Loucy (cell line): ENCODE results near the gene BICD1.

Experiments
- EZH2phosphoT487 ChIP-seq: fragments of 200-600 bp; IDR thresholded peaks from 2 replicates; pipeline ENCODE4 v1.6.1; 2018; ENCODE audit warnings: antibody characterized with exemption, mild to moderate bottlenecking, moderate library complexity, borderline replicate concordance
- TF ChIP-seq, protein P1 (sequence below): fragments of 200-600 bp; sonication (generic); conservative IDR thresholded peaks from 2 replicates; pipeline ENCODE4 v1.5.1; 2014; ENCODE audit warnings: mild to moderate bottlenecking, antibody characterized with exemption, low read length

- TF ChIP-seq, protein P1, sequence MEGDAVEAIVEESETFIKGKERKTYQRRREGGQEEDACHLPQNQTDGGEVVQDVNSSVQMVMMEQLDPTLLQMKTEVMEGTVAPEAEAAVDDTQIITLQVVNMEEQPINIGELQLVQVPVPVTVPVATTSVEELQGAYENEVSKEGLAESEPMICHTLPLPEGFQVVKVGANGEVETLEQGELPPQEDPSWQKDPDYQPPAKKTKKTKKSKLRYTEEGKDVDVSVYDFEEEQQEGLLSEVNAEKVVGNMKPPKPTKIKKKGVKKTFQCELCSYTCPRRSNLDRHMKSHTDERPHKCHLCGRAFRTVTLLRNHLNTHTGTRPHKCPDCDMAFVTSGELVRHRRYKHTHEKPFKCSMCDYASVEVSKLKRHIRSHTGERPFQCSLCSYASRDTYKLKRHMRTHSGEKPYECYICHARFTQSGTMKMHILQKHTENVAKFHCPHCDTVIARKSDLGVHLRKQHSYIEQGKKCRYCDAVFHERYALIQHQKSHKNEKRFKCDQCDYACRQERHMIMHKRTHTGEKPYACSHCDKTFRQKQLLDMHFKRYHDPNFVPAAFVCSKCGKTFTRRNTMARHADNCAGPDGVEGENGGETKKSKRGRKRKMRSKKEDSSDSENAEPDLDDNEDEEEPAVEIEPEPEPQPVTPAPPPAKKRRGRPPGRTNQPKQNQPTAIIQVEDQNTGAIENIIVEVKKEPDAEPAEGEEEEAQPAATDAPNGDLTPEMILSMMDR, result no peak
- no peak for TF ChIP-seq EZH2phosphoT487
Measured at GRCh38 chr12:32334371-32334777, 227.7 kb downstream of the BICD1 start.
